ENCODE data around the gene DNAJB9. TPM values are rescaled to one million over a fixed set of nuclear protein-coding genes. Genes with fewer than 3 reads are reported as not detected.
A peak's percentile ranks its signal among the peaks of the same experiment; 100 is the strongest.

DNAJB9 gene
- total and polyA plus RNA-seq, 2 donors (not counting 1 experiment from before 2014, with no cell fraction given): 8.3 to 52.4 TPM

DNA sequence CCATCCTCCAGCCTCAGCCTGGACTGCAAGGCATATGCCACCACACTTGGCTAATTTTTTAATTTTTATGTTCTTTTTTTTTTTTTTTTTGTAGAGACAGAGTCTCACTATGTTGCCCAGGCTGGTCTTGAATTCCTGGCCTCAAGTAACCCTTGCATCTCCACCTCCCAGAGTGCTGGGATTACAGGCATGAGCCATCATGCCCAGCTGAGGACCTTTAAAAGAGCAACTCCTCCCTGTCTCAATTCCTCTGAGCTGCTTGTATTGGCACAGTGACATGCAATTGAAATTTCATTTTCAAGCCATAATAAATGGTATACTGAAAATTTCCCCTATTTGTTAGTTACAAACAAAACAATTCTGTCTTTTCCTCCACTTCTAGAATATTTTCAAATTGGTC is 19.5 kb downstream of the DNAJB9 start:
- H3K9me3 ChIP-seq (ENCODE audit: control insufficient read depth, insufficient read depth, low read depth, low read length): no peaks in the 10 kb centered on the region
- H3K79me2 ChIP-seq (ENCODE audit: control insufficient read depth, insufficient read depth, low read length): no peaks in the 10 kb centered on the region
- no peaks in the 10 kb centered on the region for H3K36me3 ChIP-seq (ENCODE audit: control insufficient read depth, insufficient read depth, low read length)
- no peak overlapping the region for H2AFZ ChIP-seq (ENCODE audit: low read length)
- no peak for TF ChIP-seq CTCF (conservative IDR thresholded peaks at IDR 0.05 in 1 of 2, IDR thresholded peaks at IDR 0.05 in 1 of 2; ENCODE audit: low read depth in 1 of 2, low read length in 2 of 2)
- no peak for TF ChIP-seq EZH2 (IDR thresholded peaks at IDR 0.05; ENCODE audit: low read length, missing control alignments)
- no peaks in the 10 kb centered on the region for H4K20me1 ChIP-seq (ENCODE audit: control insufficient read depth, extremely low read depth, insufficient read depth, low read length)
- no peak overlapping the region for H3K4me3 ChIP-seq (replicated peaks in 1 of 4; ENCODE audit: control extremely low read depth in 1 of 4, insufficient read depth in 1 of 4, low read depth in 3 of 4, low read length in 4 of 4)
- DNase-seq (ENCODE audit: low read depth in 2 of 2): no peak
- no peaks in the 10 kb centered on the region for H3K27me3 ChIP-seq (ENCODE audit: control insufficient read depth, insufficient read depth, low read length)
- H3K4me1 ChIP-seq (ENCODE audit: control insufficient read depth, extremely low read depth, insufficient read depth, low read length): no peaks in the 10 kb centered on the region
- H3K9ac ChIP-seq (ENCODE audit: insufficient read depth, low read length): no peak overlapping the region
- H3K4me2 ChIP-seq (ENCODE audit: extremely low read depth, insufficient read depth, low read length): no peak overlapping the region
- no peak overlapping the region for H3K27ac ChIP-seq (ENCODE audit: insufficient read depth, low read length)

- Histone ChIP-seq H3K27me3 (ENCODE audit: control insufficient read depth, insufficient read depth, low read length) (no peaks in the 10 kb centered on the region), H3K9me3 (ENCODE audit: control insufficient read depth, insufficient read depth, low read depth, low read length) (no peaks in the 10 kb centered on the region), H3K79me2 (ENCODE audit: control insufficient read depth, insufficient read depth, low read length) (no peaks in the 10 kb centered on the region), H3K4me2 (ENCODE audit: extremely low read depth, insufficient read depth, low read length) (no peak overlapping the region), H3K4me1 (ENCODE audit: control insufficient read depth, extremely low read depth, insufficient read depth, low read length) (no peaks in the 10 kb centered on the region), H3K4me3 (replicated peaks in 1 of 4; ENCODE audit: control extremely low read depth in 1 of 4, insufficient read depth in 1 of 4, low read depth in 3 of 4, low read length in 4 of 4) (no peak overlapping the region), H2AFZ (ENCODE audit: low read length) (no peak overlapping the region), H3K9ac (ENCODE audit: insufficient read depth, low read length) (no peak overlapping the region), H4K20me1 (ENCODE audit: control insufficient read depth, extremely low read depth, insufficient read depth, low read length) (no peaks in the 10 kb centered on the region), H3K27ac (ENCODE audit: insufficient read depth, low read length) (no peak overlapping the region), H3K36me3 (ENCODE audit: control insufficient read depth, insufficient read depth, low read length) (no peaks in the 10 kb centered on the region)
- DNase-seq (ENCODE audit: low read depth in 2 of 2): peak in 1 of 2 donors; percentile 26
- TF ChIP-seq CTCF (conservative IDR thresholded peaks at IDR 0.05 in 1 of 2, IDR thresholded peaks at IDR 0.05 in 1 of 2; ENCODE audit: low read depth in 1 of 2, low read length in 2 of 2) (no peak), EZH2 (IDR thresholded peaks at IDR 0.05; ENCODE audit: low read length, missing control alignments) (no peak)
Observed at GRCh38 chr7:108589874-108590273, 20.2 kb downstream of the DNAJB9 start.

- Histone ChIP-seq H3K9ac (ENCODE audit: insufficient read depth, low read length) (no peak overlapping the region), H3K36me3 (ENCODE audit: control insufficient read depth, insufficient read depth, low read length) (no peaks in the 10 kb centered on the region), H3K79me2 (ENCODE audit: control insufficient read depth, insufficient read depth, low read length) (no peaks in the 10 kb centered on the region), H3K9me3 (ENCODE audit: control insufficient read depth, insufficient read depth, low read depth, low read length) (no peaks in the 10 kb centered on the region), H4K20me1 (ENCODE audit: control insufficient read depth, extremely low read depth, insufficient read depth, low read length) (no peaks in the 10 kb centered on the region), H3K27ac (ENCODE audit: insufficient read depth, low read length) (no peak overlapping the region), H3K4me3 (replicated peaks in 1 of 4; ENCODE audit: control extremely low read depth in 1 of 4, insufficient read depth in 1 of 4, low read depth in 3 of 4, low read length in 4 of 4) (no peak overlapping the region), H3K4me2 (ENCODE audit: extremely low read depth, insufficient read depth, low read length) (no peak overlapping the region), H3K27me3 (ENCODE audit: control insufficient read depth, insufficient read depth, low read length) (no peaks in the 10 kb centered on the region), H3K4me1 (ENCODE audit: control insufficient read depth, extremely low read depth, insufficient read depth, low read length) (no peaks in the 10 kb centered on the region), H2AFZ (ENCODE audit: low read length) (no peak overlapping the region)
- TF ChIP-seq CTCF (conservative IDR thresholded peaks at IDR 0.05 in 1 of 2, IDR thresholded peaks at IDR 0.05 in 1 of 2; ENCODE audit: low read depth in 1 of 2, low read length in 2 of 2) (no peak), EZH2 (IDR thresholded peaks at IDR 0.05; ENCODE audit: low read length, missing control alignments) (no peak)
- no peak for DNase-seq (ENCODE audit: low read depth in 2 of 2)
Observed at GRCh38 chr7:108590606-108591005, 20.9 kb downstream of the DNAJB9 start.
